Gastrocnemius medialis (tissue), 4 donors: ENCODE data around the gene RASIP1.

ENCODE experiments used
- CTCF ChIP-seq, 5 experiments: fragments of 450-650 bp in 3 of 5; fragments of 200-600 bp in 2 of 5; sonication (generic) in 2 of 5; IDR thresholded peaks in 4 of 5; conservative IDR thresholded peaks in 1 of 5; 1 replicate in 4 of 5; 2 replicates in 1 of 5; pipeline ENCODE4 v1.5.1; 2016 to 2019; ENCODE audit warnings: antibody characterized with exemption in 5 of 5, mild to moderate bottlenecking in 3 of 5, moderate library complexity in 3 of 5
- POLR2A ChIP-seq, 2 donors: fragments of 450-650 bp; IDR thresholded peaks; one replicate each; pipeline ENCODE4 v1.6.1; 2017; ENCODE audit warnings: antibody characterized with exemption in 2 of 2, mild to moderate bottlenecking in 2 of 2, moderate library complexity in 2 of 2

GRCh38 chr19:48739404-48740163 is 826 bp downstream of the RASIP1 start:
- no peak for TF ChIP-seq CTCF (IDR thresholded peaks at IDR 0.05 in 4 of 5, conservative IDR thresholded peaks at IDR 0.05 in 1 of 5)
- TF ChIP-seq POLR2A (IDR thresholded peaks at IDR 0.05) = no peak
